Lower leg skin (tissue), 3 donors: Measurements from ENCODE around the gene DSCAML1.

Experiments
- POLR2A ChIP-seq, 2 donors: fragments of 450-650 bp; IDR thresholded peaks; one replicate each; pipeline ENCODE4 v1.6.1; 2016 to 2017; ENCODE audit warnings: antibody characterized with exemption in 2 of 2, mild to moderate bottlenecking in 1 of 2, moderate library complexity in 1 of 2
- TF ChIP-seq, protein P1 (sequence below), 3 donors: fragments of 450-650 bp; IDR thresholded peaks; one replicate each; pipeline ENCODE4 v1.5.1; 2016; ENCODE audit warnings: antibody characterized with exemption in 3 of 3, mild to moderate bottlenecking in 3 of 3, moderate library complexity in 2 of 3

DNA sequence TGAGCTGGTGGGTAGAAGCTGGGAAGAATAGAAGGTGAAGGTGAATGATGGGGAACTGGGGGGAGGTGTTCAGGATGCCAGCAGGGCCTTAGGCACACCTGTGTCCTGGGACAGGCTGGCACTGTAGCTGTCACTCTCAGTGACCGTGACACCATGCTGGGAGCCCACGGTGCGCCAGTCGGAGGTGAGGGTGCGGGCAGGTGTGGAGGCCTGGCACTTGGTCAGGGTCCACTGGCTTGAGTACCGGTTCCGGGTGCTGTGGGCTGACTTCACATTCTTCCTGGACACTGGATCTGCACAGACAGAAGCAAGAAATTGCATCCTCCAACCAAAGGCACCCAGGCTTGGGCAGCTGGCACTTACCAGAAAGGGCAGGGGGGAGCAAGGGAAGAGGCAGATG is 365.6 kb downstream of the DSCAML1 start:
- TF ChIP-seq, protein P1, sequence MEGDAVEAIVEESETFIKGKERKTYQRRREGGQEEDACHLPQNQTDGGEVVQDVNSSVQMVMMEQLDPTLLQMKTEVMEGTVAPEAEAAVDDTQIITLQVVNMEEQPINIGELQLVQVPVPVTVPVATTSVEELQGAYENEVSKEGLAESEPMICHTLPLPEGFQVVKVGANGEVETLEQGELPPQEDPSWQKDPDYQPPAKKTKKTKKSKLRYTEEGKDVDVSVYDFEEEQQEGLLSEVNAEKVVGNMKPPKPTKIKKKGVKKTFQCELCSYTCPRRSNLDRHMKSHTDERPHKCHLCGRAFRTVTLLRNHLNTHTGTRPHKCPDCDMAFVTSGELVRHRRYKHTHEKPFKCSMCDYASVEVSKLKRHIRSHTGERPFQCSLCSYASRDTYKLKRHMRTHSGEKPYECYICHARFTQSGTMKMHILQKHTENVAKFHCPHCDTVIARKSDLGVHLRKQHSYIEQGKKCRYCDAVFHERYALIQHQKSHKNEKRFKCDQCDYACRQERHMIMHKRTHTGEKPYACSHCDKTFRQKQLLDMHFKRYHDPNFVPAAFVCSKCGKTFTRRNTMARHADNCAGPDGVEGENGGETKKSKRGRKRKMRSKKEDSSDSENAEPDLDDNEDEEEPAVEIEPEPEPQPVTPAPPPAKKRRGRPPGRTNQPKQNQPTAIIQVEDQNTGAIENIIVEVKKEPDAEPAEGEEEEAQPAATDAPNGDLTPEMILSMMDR (IDR thresholded peaks at IDR 0.05) = no peak
- TF ChIP-seq POLR2A (IDR thresholded peaks at IDR 0.05) = no peak
